ENCODE measurements around the gene CCND1. TPM values are rescaled to one million over a fixed set of nuclear protein-coding genes. Genes with fewer than 3 reads are reported as not detected.
A peak's percentile ranks its signal among the peaks of the same experiment; 100 is the strongest.

Gene CCND1
- total RNA-seq, 1 experiment from 2014 or later: 372 TPM

- Histone ChIP-seq H2BK12ac (ENCODE audit: insufficient read length, low read depth, low read length) (no peak overlapping the region), H2BK15ac (ENCODE audit: low read depth, low read length) (no peak overlapping the region), H3K56ac (ENCODE audit: insufficient read length, low read depth, low read length) (no peak overlapping the region), H4K5ac (ENCODE audit: insufficient read length, low read depth, low read length) (no peak overlapping the region), H3K4me1 (ENCODE audit: insufficient read depth, low read length) (no peaks in the 10 kb centered on the region), H3K14ac (ENCODE audit: insufficient read depth, low read length) (no peak overlapping the region), H3K27me3 (ENCODE audit: insufficient read depth, low read length) (no peaks in the 10 kb centered on the region), H2AFZ (ENCODE audit: low read length) (no peak overlapping the region), H2BK120ac (ENCODE audit: low read depth, low read length, poor library complexity, severe bottlenecking) (no peak overlapping the region), H3T11ph (ENCODE audit: low read length) (no peak overlapping the region), H3K4me2 (ENCODE audit: insufficient read depth, insufficient read length, low read length) (no peak overlapping the region), H3K79me1 (ENCODE audit: insufficient read depth, low read depth, low read length, poor library complexity, severe bottlenecking) (peaks cover 1% of the 10 kb centered on the region), H3K79me2 (ENCODE audit: insufficient read depth, low read length) (no peaks in the 10 kb centered on the region), H3K18ac (ENCODE audit: insufficient read length, low read depth, low read length) (no peak overlapping the region), H3K23me2 (ENCODE audit: insufficient read length, low read depth, low read length, poor library complexity, severe bottlenecking) (no peaks in the 10 kb centered on the region), H3K23ac (ENCODE audit: insufficient read length, low read depth, low read length) (no peak overlapping the region), H2BK5ac (ENCODE audit: insufficient read length, low read length) (no peak overlapping the region), H3K9me3 (ENCODE audit: control insufficient read depth, low read depth, low read length) (no peaks in the 10 kb centered on the region), H4K91ac (ENCODE audit: insufficient read length, low read depth, low read length) (no peak overlapping the region), H3K9ac (ENCODE audit: extremely low read depth, insufficient read length, low read length) (no peak overlapping the region), H4K8ac (replicated peaks; ENCODE audit: insufficient read length, low read depth, low read length) (no peak overlapping the region), H2AK5ac (ENCODE audit: insufficient read length, low read length) (no peak overlapping the region), H3K4ac (ENCODE audit: low read depth, low read length) (no peak overlapping the region), H4K20me1 (ENCODE audit: control insufficient read depth, insufficient read depth, insufficient read length) (no peaks in the 10 kb centered on the region), H2BK20ac (ENCODE audit: low read depth, low read length, poor library complexity, severe bottlenecking) (no peak overlapping the region), H3K27ac (ENCODE audit: insufficient read length, low read depth, low read length) (no peak overlapping the region)
- Mint-ChIP-seq H3K4me3 (no peak overlapping the region), H3K27ac (0 out of 7 replicates have a peak overlapping the region, but pooled peaks of 2 of the 3 experiments have one; percentile 44 to 55), H3K36me3 (ENCODE audit: insufficient read depth in 1 of 3, low read depth in 3 of 3) (peaks cover 12 to 88% (median 72%) of the 10 kb centered on the region in 3 experiments; a peak in 6 of 7 replicates), H3K9me3 (no peaks in the 10 kb centered on the region), H3K27me3 (ENCODE audit: low read depth) (no peaks in the 10 kb centered on the region), H3K4me1 (peaks cover 4% of the 10 kb centered on the region in 2 experiments; a peak in 3 of 4 replicates)
- TF ChIP-seq, protein P1, sequence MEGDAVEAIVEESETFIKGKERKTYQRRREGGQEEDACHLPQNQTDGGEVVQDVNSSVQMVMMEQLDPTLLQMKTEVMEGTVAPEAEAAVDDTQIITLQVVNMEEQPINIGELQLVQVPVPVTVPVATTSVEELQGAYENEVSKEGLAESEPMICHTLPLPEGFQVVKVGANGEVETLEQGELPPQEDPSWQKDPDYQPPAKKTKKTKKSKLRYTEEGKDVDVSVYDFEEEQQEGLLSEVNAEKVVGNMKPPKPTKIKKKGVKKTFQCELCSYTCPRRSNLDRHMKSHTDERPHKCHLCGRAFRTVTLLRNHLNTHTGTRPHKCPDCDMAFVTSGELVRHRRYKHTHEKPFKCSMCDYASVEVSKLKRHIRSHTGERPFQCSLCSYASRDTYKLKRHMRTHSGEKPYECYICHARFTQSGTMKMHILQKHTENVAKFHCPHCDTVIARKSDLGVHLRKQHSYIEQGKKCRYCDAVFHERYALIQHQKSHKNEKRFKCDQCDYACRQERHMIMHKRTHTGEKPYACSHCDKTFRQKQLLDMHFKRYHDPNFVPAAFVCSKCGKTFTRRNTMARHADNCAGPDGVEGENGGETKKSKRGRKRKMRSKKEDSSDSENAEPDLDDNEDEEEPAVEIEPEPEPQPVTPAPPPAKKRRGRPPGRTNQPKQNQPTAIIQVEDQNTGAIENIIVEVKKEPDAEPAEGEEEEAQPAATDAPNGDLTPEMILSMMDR (conservative IDR thresholded peaks at IDR 0.05): no peak
- DNase-seq: peak; percentile 25
- WGBS (ENCODE audit: extremely low coverage, insufficient read length, low lambda C conversion rate): no CpG with 5 or more reads among the region's 37 CpGs
Measured at GRCh38 chr11:69648679-69649575, 8.0 kb downstream of the CCND1 start.
